Measurements from ENCODE around the gene SLC12A8. TPM values are rescaled to one million over a fixed set of nuclear protein-coding genes. Genes with fewer than 3 reads are reported as not detected.

SLC12A8 gene
- polyA plus RNA-seq, 6 donors from 2014 or later: 0.13 to 0.73 TPM; not detected in 4

DNA sequence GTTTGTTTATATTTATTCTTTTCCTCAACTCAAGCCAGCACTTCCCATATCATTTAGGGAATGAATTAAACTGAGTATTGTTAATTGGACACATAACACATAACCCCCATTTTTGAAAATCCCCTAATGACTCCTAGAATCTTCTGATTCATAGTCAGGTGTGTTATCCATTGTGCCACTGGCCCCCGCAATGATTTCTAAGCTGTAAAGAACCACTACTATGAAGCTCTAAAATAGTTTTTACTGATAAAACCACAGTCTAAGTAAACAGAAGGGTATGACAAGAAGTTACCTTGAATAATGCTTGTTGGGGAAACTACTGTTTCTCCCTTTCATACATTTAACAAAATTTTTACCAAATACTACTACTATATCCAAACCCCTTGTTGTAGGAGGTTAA is 22.3 kb upstream of the SLC12A8 start:
- H3K4me3 Mint-ChIP-seq: no peak overlapping the region
- peaks cover 33 to 45% of the 10 kb centered on the region in 2 donors for H3K36me3 Mint-ChIP-seq
- H3K27me3 Mint-ChIP-seq: no peaks in the 10 kb centered on the region
- DNase-seq (no peak), ATAC-seq (ENCODE audit: low read depth in 2 of 2) (no peak)
- peaks cover 0 to 6% (median 1%) of the 10 kb centered on the region in 7 donors for H3K9me3 Mint-ChIP-seq
- peak overlapping the region in 2 of 6 donors; percentile 19 to 80 for H3K27ac Mint-ChIP-seq
- peaks cover 0 to 6% (median 5%) of the 10 kb centered on the region in 3 donors for H3K4me1 Mint-ChIP-seq

DNA sequence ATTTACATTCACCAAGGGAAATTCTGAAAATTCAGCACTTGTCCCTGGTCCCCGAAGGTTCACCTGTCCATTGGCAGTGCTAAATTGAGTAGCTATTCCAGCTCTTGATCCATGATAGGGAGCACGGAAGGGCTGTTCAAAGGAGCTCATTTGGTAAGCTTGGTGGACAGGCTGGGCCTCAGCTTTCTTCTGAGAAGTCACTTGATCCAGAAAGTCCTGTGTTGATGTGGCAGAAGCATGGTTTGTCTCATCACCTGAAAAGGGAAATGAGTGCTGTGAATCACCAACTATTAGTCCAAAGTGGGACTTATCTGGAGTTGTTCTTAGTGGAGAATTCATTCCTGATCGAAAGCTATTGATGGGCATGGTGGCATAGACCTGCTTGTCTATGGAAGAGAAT is 19.9 kb upstream of the SLC12A8 start:
- Mint-ChIP-seq H3K4me1 (peaks cover 0 to 6% (median 5%) of the 10 kb centered on the region in 3 donors), H3K4me3 (no peak overlapping the region), H3K27ac (no peak overlapping the region), H3K36me3 (peaks cover 33 to 46% of the 10 kb centered on the region in 2 donors), H3K9me3 (peaks cover 0 to 6% (median 1%) of the 10 kb centered on the region in 7 donors), H3K27me3 (no peaks in the 10 kb centered on the region)
- DNase-seq (no peak), ATAC-seq (ENCODE audit: low read depth in 2 of 2) (no peak)

DNA sequence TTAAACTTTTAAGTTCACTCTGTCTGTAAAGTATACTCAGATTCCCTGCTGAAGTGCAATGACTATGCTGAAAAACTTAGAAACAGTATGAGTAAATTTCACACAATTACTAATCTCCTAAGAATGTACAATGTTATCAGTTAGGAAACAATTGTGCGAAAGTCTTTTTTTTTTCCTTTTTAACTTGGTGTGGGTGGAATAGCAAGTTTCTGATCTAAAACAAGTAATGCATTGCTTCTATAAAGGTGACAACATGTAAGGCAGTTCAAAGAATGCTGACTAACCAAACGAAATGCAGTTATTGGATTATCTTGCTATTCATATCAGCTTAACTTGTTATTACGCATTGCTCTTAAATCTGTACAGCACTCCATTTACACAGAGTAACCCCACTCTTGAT is 19.3 kb upstream of the SLC12A8 start:
- H3K4me1 Mint-ChIP-seq: peaks cover 0 to 2% (median 2%) of the 10 kb centered on the region in 3 donors
- H3K27me3 Mint-ChIP-seq: no peaks in the 10 kb centered on the region
- no peak for ATAC-seq (ENCODE audit: low read depth in 2 of 2)
- DNase-seq: no peak
- peaks cover 28 to 43% of the 10 kb centered on the region in 2 donors for H3K36me3 Mint-ChIP-seq
- peaks cover 0 to 3% (median 0%) of the 10 kb centered on the region in 7 donors for H3K9me3 Mint-ChIP-seq
- no peak overlapping the region for H3K4me3 Mint-ChIP-seq
- H3K27ac Mint-ChIP-seq: no peak overlapping the region

DNA sequence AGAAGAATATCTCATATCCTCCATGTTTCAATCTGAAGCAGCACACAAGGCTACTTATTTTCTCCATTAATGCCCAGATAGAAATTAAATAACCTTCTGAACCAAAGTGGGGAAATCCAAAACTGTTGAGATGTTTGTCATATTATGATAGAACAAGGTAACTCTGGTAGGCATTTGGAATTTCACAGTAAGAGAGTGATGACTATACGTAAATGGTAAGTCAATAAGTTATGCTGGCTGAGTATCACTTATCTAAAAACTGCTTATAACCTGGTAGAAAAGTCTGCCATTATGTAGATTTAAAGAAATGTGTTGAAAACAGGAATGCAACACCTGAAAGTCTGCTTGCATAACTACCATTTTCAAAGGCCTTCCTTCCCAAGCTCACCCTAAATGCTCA is 17.2 kb upstream of the SLC12A8 start:
- DNase-seq (no peak), ATAC-seq (ENCODE audit: low read depth in 2 of 2) (no peak)
- Mint-ChIP-seq H3K4me3 (no peak overlapping the region), H3K27ac (no peak overlapping the region), H3K9me3 (no peaks in the 10 kb centered on the region), H3K4me1 (no peaks in the 10 kb centered on the region), H3K36me3 (peaks cover 18 to 34% of the 10 kb centered on the region in 2 donors), H3K27me3 (no peaks in the 10 kb centered on the region)

- H3K27ac Mint-ChIP-seq: peak overlapping the region in 1 of 6 donors; percentile 32
- ATAC-seq (ENCODE audit: low read depth in 2 of 2) (no peak), DNase-seq (no peak)
- H3K4me3 Mint-ChIP-seq: no peak overlapping the region
- no peaks in the 10 kb centered on the region for H3K4me1 Mint-ChIP-seq
- H3K9me3 Mint-ChIP-seq: no peaks in the 10 kb centered on the region
- H3K36me3 Mint-ChIP-seq: peaks cover 18 to 34% of the 10 kb centered on the region in 2 donors
- H3K27me3 Mint-ChIP-seq: no peaks in the 10 kb centered on the region
These were observed 16.6 kb upstream of the SLC12A8 start for GRCh38 chr3:125229168-125229567.

GRCh38 chr3:125221831-125222230 is 9.3 kb upstream of the SLC12A8 start:
- Mint-ChIP-seq H3K4me3 (no peak overlapping the region), H3K9me3 (no peaks in the 10 kb centered on the region), H3K4me1 (peaks cover 0 to 13% (median 2%) of the 10 kb centered on the region in 3 donors), H3K27ac (peak overlapping the region in 2 of 6 donors; percentile 2 to 16), H3K27me3 (no peaks in the 10 kb centered on the region), H3K36me3 (no peaks in the 10 kb centered on the region)
- ATAC-seq (ENCODE audit: low read depth in 2 of 2) (no peak), DNase-seq (no peak)

DNA sequence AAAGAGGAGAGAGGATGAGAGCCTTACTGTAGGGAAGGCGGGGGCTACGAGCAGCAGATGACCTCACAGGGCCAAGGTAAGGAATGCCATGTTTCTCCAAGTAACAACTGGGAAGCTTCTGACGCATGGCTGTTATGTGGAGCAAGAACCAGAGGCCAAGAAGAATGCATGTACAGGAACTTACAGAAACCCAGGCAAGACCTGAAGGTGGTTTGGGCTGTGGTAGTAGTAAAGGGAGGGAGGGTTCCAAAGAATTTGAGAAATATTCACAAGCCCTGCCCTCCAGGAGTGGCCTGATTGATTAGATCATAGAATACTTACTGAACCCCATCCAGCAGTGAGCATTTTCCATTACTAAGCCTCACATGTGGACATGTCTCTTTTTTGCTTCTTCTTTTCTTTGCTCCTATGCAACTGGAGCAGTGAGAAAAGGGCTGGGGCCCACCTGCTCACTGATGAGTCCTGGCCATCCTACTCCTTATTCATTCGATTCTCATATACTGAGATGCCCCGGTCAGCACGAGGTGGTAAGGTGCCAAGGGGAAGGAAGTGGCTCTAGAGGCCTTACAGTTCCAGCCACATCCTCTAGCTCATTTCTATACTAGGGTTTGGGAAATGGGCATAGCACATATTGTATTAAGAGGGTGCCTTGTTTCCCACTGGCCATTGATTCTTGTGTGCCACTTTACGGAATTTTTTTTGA is 8.3 kb upstream of the SLC12A8 start:
- Mint-ChIP-seq H3K4me1 (peaks cover 0 to 13% (median 2%) of the 10 kb centered on the region in 3 donors), H3K9me3 (no peaks in the 10 kb centered on the region), H3K27me3 (no peaks in the 10 kb centered on the region), H3K27ac (peak overlapping the region in 1 of 6 donors; percentile 70), H3K36me3 (no peaks in the 10 kb centered on the region), H3K4me3 (no peak overlapping the region)
- no peak for ATAC-seq (ENCODE audit: low read depth in 2 of 2)
- DNase-seq: no peak

DNA sequence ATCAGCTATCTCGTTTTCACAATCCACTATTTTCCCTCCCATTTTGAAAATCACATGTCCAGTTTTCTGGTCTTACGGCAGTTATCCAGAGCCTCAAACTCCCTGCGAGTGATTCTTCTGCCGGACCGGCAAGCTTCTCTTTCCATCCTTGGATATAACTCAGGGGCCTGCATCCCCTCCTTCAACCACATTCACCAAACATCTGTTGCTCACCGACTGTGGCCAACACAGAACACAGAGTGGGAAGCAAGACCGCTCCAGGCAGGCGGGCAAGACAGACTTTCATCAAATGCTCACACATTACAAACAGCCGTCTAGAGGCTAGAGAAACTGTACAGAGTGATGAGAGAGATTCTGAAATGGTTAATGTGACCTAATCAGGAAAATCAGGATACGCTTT is 7.6 kb upstream of the SLC12A8 start:
- Mint-ChIP-seq H3K9me3 (no peaks in the 10 kb centered on the region), H3K36me3 (no peaks in the 10 kb centered on the region), H3K27ac (peak overlapping the region in 1 of 6 donors; percentile 70), H3K4me1 (peaks cover 0 to 13% (median 2%) of the 10 kb centered on the region in 3 donors), H3K4me3 (no peak overlapping the region), H3K27me3 (peaks cover 0 to 4% (median 1%) of the 10 kb centered on the region in 3 donors)
- no peak for ATAC-seq (ENCODE audit: low read depth in 2 of 2)
- no peak for DNase-seq

DNA sequence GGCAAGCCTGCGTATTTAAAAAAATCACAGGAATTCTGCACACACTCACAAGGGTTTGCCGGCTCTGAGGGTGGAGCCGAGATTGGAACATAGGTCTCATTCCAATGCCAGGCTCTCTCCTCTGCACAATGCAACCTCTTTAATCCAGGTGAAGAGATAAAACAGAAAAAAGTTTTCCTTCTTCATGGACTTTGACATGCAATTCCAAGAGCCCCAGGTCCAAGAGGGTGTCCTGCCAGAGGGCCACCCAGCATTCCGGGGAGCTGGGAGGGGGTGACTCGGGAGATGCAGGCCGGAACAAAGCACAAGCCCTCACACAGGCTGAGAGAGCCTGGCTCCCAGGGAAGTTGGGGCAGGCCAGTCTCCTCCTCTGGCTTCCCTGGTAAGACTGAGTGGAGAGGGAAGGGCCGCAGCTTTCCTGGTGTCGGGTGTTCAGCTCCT is 6.7 kb upstream of the SLC12A8 start:
- ATAC-seq (ENCODE audit: low read depth in 2 of 2): no peak
- Mint-ChIP-seq H3K4me3 (no peak overlapping the region), H3K27ac (no peak overlapping the region), H3K4me1 (peaks cover 0 to 13% (median 2%) of the 10 kb centered on the region in 3 donors), H3K27me3 (peaks cover 8 to 10% (median 10%) of the 10 kb centered on the region in 3 donors), H3K9me3 (no peaks in the 10 kb centered on the region), H3K36me3 (no peaks in the 10 kb centered on the region)
- no peak for DNase-seq

DNA sequence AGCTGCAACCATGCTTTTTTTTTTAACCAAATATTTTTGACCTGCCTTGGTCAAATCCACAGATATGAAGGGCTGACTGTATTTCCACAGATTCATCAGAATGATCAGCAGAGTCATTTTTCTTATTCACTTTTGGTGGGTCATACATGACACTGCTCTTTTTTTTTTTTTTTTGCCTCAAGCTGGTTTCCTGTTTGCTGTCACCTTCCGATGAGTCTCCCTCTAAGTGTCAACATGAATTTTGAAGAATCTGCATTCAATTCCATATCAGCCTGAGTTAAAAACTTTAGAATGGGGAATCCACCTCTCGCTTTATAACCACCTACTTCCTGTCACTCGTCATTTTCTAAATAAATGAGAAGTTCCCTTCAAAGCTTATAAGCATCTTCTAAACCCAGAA is 2.2 kb upstream of the SLC12A8 start:
- peak; percentile 28 to 44 for ATAC-seq (ENCODE audit: low read depth in 2 of 2)
- Mint-ChIP-seq H3K27me3 (peaks cover 39 to 47% (median 46%) of the 10 kb centered on the region in 3 donors), H3K36me3 (no peaks in the 10 kb centered on the region), H3K4me3 (no peak overlapping the region), H3K27ac (peak overlapping the region in 1 of 6 donors; percentile 75), H3K4me1 (peaks cover 0 to 8% (median 5%) of the 10 kb centered on the region in 3 donors), H3K9me3 (no peaks in the 10 kb centered on the region)
- DNase-seq: no peak

DNA sequence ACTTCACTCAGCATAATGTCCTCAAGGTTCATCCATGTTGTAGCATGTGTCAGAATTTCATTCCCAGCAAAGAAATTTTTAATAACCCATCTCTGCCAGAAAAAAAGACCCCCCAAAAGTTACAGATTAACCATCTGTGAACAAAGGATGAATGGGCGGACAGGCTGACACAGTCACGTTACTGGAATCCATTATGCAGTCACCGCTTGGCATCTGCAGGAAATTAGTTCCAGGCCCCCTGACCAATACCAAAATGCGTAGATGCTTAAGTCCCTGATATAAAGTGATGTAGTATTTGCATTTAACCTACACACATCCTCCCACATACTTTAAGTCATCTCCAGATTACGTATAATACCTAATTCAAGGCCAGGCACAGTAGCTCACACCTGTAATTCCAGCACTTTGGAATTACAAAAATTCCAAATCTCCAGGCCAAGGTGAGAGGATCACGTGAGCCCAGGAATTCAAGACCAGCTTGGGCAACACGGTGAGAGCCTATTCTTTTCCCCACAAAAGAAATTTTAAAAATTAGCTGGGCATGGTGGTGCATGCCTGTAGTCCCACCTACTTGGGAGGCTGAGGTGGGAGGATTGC is 1.5 kb upstream of the SLC12A8 start:
- Mint-ChIP-seq H3K4me1 (peaks cover 0 to 8% (median 5%) of the 10 kb centered on the region in 3 donors), H3K27me3 (peaks cover 45 to 54% (median 52%) of the 10 kb centered on the region in 3 donors), H3K9me3 (no peaks in the 10 kb centered on the region), H3K4me3 (peak overlapping the region in 3 of 8 donors; percentile 14 to 67 (median 64)), H3K36me3 (no peaks in the 10 kb centered on the region), H3K27ac (no peak overlapping the region)
- DNase-seq (no peak), ATAC-seq (ENCODE audit: low read depth in 2 of 2) (no peak)

GRCh38 chr3:125213364-125213755 is 812 bp upstream of the SLC12A8 start:
- ATAC-seq (ENCODE audit: low read depth in 2 of 2): no peak

DNA sequence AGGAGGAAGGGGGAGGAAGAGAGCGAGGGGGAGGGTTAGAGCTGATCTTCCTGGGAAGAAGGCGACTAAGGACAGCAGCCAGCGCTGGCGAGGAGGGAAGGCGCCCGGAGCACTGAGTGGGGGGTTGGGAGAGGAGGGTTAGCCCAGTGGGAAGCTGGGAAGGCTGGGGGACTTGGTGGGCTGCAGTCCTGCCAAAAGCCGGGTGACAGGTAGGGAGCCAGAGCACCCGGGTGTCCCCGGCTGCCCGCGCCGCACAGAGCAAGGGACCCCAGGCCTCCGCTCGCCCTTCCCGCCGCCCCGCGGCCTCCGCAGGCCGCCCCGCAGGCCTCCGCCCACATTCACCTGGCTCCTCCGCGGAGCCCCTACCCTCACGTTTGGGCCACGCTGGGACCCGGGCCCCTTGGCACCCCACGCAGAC is 448 bp downstream of the SLC12A8 start:
- Mint-ChIP-seq H3K27ac (no peak overlapping the region), H3K4me1 (peaks cover 0 to 8% (median 5%) of the 10 kb centered on the region in 3 donors), H3K4me3 (peak overlapping the region in 4 of 8 donors; percentile 42 to 62 (median 58)), H3K9me3 (no peaks in the 10 kb centered on the region), H3K36me3 (no peaks in the 10 kb centered on the region), H3K27me3 (peaks cover 59 to 71% (median 69%) of the 10 kb centered on the region in 3 donors)
- DNase-seq (no peak), ATAC-seq (ENCODE audit: low read depth in 2 of 2) (peak in 1 of 2 donors; percentile 13)

More at GRCh38 chr3:125213364-125213755, 812 bp upstream of the SLC12A8 start:
- Mint-ChIP-seq H3K4me1 (peaks cover 0 to 8% (median 5%) of the 10 kb centered on the region in 3 donors), H3K27me3 (peaks cover 50 to 61% (median 59%) of the 10 kb centered on the region in 3 donors), H3K9me3 (no peaks in the 10 kb centered on the region), H3K36me3 (no peaks in the 10 kb centered on the region), H3K4me3 (peak overlapping the region in 3 of 8 donors; percentile 26 to 64 (median 63)), H3K27ac (no peak overlapping the region)
- no peak for DNase-seq
